Astrocyte (in vitro differentiated cells and primary cell): Measurements from ENCODE around the gene LSP1. TPM values are rescaled to one million over a fixed set of nuclear protein-coding genes. Genes with fewer than 3 reads are reported as not detected.

Experiments
- DNase-seq: peaks from one replicate; pipeline ENCODE4 v3.0.0-alpha.2; 2010; ENCODE audit warnings: low read depth
- FAIRE-seq: peaks from 2 replicates; lab custom pipeline; 2011; peaks lifted over from hg19 to GRCh38; lab: Jason Lieb, UNC
- H2AFZ ChIP-seq: 2 replicates; pipeline ENCODE4 v1.6.0; 2012; ENCODE audit warnings: low read depth, low read length, inconsistent platforms
- H3K27ac ChIP-seq: 2 replicates; pipeline ENCODE4 v1.5.1; 2011; ENCODE audit warnings: low read depth, low read length, inconsistent platforms
- H3K27me3 ChIP-seq: 2 replicates; pipeline ENCODE4 v1.6.0; 2011; ENCODE audit warnings: low read length, inconsistent platforms; ENCODE audit not compliant: insufficient read depth
- H3K36me3 ChIP-seq: 2 replicates; pipeline ENCODE4 v1.5.1; 2011; ENCODE audit warnings: low read length, inconsistent platforms; ENCODE audit not compliant: insufficient read depth
- H3K4me1 ChIP-seq: 2 replicates; pipeline ENCODE4 v1.5.1; 2011; ENCODE audit warnings: low read length, inconsistent platforms; ENCODE audit not compliant: insufficient read depth
- H3K4me2 ChIP-seq: 2 replicates; pipeline ENCODE4 v1.6.0; 2012; ENCODE audit warnings: low read length, inconsistent platforms
- H3K4me3 ChIP-seq: 2 replicates; pipeline ENCODE4 v1.5.1; 2011; ENCODE audit warnings: low read depth, mild to moderate bottlenecking, low read length, inconsistent platforms; ENCODE audit not compliant: insufficient read depth
- H3K79me2 ChIP-seq: 2 replicates; pipeline ENCODE4 v1.6.0; 2012; ENCODE audit warnings: mild to moderate bottlenecking, low read length, inconsistent platforms; ENCODE audit not compliant: insufficient read depth
- H3K9ac ChIP-seq: 2 replicates; pipeline ENCODE4 v1.6.0; 2012; ENCODE audit warnings: mild to moderate bottlenecking, low read length, inconsistent platforms
- H3K9me3 ChIP-seq: 2 replicates; pipeline ENCODE4 v1.5.1; 2012; ENCODE audit warnings: low read depth, mild to moderate bottlenecking, low read length, inconsistent platforms; ENCODE audit not compliant: insufficient read depth
- H4K20me1 ChIP-seq: 2 replicates; pipeline ENCODE4 v1.6.0; 2012; ENCODE audit warnings: low read length, inconsistent platforms; ENCODE audit not compliant: insufficient read depth
- H3K27ac Mint-ChIP-seq: one replicate; pipeline ENCODE4 v1.8.0; 2021; ENCODE audit warnings: mild to moderate bottlenecking, mixed read lengths; ENCODE audit not compliant: unreplicated experiment
- H3K27me3 Mint-ChIP-seq: one replicate; pipeline ENCODE4 v1.8.0; 2021; ENCODE audit warnings: low read depth, mixed read lengths; ENCODE audit not compliant: unreplicated experiment
- H3K36me3 Mint-ChIP-seq: one replicate; pipeline ENCODE4 v1.8.0; 2021; ENCODE audit warnings: low read depth, mixed read lengths; ENCODE audit not compliant: unreplicated experiment
- H3K4me1 Mint-ChIP-seq: one replicate; pipeline ENCODE4 v1.8.0; 2021; ENCODE audit warnings: low read depth, mixed read lengths; ENCODE audit not compliant: unreplicated experiment
- H3K4me3 Mint-ChIP-seq: one replicate; pipeline ENCODE4 v1.8.0; 2021; ENCODE audit warnings: mild to moderate bottlenecking, moderate library complexity, mixed read lengths; ENCODE audit not compliant: unreplicated experiment
- H3K9me3 Mint-ChIP-seq: one replicate; pipeline ENCODE4 v1.8.0; 2021; ENCODE audit warnings: mild to moderate bottlenecking, mixed read lengths; ENCODE audit not compliant: unreplicated experiment
- EZH2 ChIP-seq: IDR thresholded peaks from 2 replicates; pipeline ENCODE4 v1.6.1; 2012; ENCODE audit warnings: mild to moderate bottlenecking, low read length, inconsistent platforms; ENCODE audit not compliant: insufficient read depth
- total RNA-seq: library from RNA; stranded (reverse); gene quantifications from 2 replicates; pipeline ENCODE4 v1.2.1, GENCODE V29; 2021
- TF ChIP-seq, protein P1 (sequence below): IDR thresholded peaks from 2 replicates; pipeline ENCODE4 v1.5.1; 2011; ENCODE audit warnings: low read depth, mild to moderate bottlenecking, inconsistent platforms, low read length, moderate library complexity; ENCODE audit not compliant: insufficient read depth

Gene LSP1
- total RNA-seq, 1 donor from 2014 or later, result 1.3 TPM

DNA sequence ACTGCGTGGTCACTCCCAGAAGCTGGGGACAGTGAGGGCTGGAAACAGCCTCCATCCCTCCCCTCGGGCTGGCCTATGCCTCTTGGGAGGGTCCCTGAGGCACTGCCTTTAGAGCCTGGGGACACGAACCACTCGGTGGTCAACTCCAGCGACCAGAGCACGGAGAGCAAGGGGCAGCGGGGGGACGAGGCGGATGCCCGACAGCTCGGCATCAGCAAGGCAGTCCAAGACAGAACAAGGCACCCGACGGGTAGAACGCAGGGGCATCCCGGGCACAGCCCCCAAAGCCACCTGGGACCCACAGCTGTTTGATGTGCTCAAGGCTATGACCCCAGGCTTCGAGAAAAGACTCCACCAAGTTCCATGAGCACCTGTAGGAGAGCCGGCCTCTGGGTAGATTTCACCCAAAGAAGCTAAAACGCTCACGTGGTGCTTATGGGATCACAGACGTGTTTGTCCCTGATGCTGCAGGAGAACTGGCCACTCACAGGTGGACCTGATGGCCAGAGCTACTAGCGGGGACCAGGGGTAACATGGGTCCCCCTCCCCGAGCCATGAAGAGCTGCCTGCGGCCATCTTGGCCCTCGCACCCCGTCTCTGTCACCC is 510 bp upstream of the LSP1 start:
- H3K9me3 Mint-ChIP-seq, result no peaks in the 10 kb centered on the region
- no peak for FAIRE-seq
- no peaks in the 10 kb centered on the region for H3K4me1 Mint-ChIP-seq
- TF ChIP-seq, protein P1, sequence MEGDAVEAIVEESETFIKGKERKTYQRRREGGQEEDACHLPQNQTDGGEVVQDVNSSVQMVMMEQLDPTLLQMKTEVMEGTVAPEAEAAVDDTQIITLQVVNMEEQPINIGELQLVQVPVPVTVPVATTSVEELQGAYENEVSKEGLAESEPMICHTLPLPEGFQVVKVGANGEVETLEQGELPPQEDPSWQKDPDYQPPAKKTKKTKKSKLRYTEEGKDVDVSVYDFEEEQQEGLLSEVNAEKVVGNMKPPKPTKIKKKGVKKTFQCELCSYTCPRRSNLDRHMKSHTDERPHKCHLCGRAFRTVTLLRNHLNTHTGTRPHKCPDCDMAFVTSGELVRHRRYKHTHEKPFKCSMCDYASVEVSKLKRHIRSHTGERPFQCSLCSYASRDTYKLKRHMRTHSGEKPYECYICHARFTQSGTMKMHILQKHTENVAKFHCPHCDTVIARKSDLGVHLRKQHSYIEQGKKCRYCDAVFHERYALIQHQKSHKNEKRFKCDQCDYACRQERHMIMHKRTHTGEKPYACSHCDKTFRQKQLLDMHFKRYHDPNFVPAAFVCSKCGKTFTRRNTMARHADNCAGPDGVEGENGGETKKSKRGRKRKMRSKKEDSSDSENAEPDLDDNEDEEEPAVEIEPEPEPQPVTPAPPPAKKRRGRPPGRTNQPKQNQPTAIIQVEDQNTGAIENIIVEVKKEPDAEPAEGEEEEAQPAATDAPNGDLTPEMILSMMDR, result no peak
- TF ChIP-seq EZH2, result no peak
- no peaks in the 10 kb centered on the region for H3K4me1 ChIP-seq
- H3K36me3 ChIP-seq, result no peaks in the 10 kb centered on the region
- no peak overlapping the region for H2AFZ ChIP-seq
- no peak overlapping the region for H3K4me3 Mint-ChIP-seq
- DNase-seq, result no peak
- peaks cover 17% of the 10 kb centered on the region for H3K27me3 Mint-ChIP-seq
- no peak overlapping the region for H3K9ac ChIP-seq
- no peak overlapping the region for H3K4me3 ChIP-seq
- no peaks in the 10 kb centered on the region for H4K20me1 ChIP-seq
- no peaks in the 10 kb centered on the region for H3K36me3 Mint-ChIP-seq
- no peaks in the 10 kb centered on the region for H3K79me2 ChIP-seq
- H3K27me3 ChIP-seq, result no peaks in the 10 kb centered on the region
- H3K4me2 ChIP-seq, result no peak overlapping the region
- H3K27ac ChIP-seq, result no peak overlapping the region
- no peaks in the 10 kb centered on the region for H3K9me3 ChIP-seq
- no peak overlapping the region for H3K27ac Mint-ChIP-seq

DNA sequence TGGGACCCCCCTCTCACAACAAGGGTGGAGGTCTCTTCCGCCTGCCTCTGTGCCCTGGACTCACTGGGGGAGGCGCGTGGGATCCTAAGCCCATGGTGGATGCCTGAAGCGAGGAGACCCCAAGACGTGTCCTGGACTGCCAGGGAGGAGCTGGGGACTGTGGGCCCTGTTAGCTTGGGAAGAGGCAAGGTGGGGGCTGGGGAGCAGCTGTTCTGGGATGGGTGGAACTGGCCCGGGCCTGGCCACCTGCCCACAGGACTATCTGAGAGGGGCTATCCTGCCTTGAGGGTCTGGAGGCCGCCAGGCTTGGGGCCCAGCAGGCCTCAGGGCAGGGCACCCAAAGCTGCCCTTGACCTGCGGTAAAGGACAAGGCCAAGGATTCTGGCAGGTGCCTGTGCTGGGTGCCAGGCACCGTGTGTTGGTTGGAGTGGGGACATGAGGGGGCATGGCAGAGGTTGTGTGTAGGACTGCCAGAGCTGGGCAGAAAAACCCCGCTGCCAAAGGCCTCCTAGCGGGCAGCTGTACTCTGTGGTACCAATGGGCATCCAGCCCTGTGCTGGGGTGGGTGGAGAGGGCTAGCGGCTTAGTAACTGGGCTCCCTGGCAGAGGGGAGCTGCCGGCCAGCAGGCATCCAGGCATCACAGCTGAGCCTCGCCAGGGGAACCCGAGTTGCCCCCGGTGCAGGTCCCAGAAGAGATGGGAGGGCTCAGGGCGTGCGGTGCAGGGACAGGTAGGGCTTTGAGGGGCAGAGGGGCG is 670 bp downstream of the LSP1 start:
- Histone ChIP-seq H3K4me3 (no peak overlapping the region), H3K27me3 (no peaks in the 10 kb centered on the region), H3K9ac (no peak overlapping the region), H3K79me2 (no peaks in the 10 kb centered on the region), H3K4me2 (no peak overlapping the region), H2AFZ (no peak overlapping the region), H4K20me1 (no peaks in the 10 kb centered on the region), H3K36me3 (no peaks in the 10 kb centered on the region), H3K27ac (no peak overlapping the region), H3K9me3 (no peaks in the 10 kb centered on the region), H3K4me1 (no peaks in the 10 kb centered on the region)
- TF ChIP-seq, protein P1, result no peak
- TF ChIP-seq EZH2, result no peak
- H3K27me3 Mint-ChIP-seq, result peaks cover 15% of the 10 kb centered on the region
- no peaks in the 10 kb centered on the region for H3K36me3 Mint-ChIP-seq
- no peak overlapping the region for H3K4me3 Mint-ChIP-seq
- no peak overlapping the region for H3K27ac Mint-ChIP-seq
- H3K9me3 Mint-ChIP-seq, result no peaks in the 10 kb centered on the region
- H3K4me1 Mint-ChIP-seq, result no peaks in the 10 kb centered on the region
- FAIRE-seq (no peak), DNase-seq (no peak)
